ENCODE data around the gene MYADML2. TPM values are rescaled to one million over a fixed set of nuclear protein-coding genes. Genes with fewer than 3 reads are reported as not detected.

The MYADML2 gene
- total and polyA plus RNA-seq, 2 of the 8 experiments (the other 6 are each of a cell fraction or from before 2014, with no cell fraction given), result 0.26 to 0.47 TPM

DNA sequence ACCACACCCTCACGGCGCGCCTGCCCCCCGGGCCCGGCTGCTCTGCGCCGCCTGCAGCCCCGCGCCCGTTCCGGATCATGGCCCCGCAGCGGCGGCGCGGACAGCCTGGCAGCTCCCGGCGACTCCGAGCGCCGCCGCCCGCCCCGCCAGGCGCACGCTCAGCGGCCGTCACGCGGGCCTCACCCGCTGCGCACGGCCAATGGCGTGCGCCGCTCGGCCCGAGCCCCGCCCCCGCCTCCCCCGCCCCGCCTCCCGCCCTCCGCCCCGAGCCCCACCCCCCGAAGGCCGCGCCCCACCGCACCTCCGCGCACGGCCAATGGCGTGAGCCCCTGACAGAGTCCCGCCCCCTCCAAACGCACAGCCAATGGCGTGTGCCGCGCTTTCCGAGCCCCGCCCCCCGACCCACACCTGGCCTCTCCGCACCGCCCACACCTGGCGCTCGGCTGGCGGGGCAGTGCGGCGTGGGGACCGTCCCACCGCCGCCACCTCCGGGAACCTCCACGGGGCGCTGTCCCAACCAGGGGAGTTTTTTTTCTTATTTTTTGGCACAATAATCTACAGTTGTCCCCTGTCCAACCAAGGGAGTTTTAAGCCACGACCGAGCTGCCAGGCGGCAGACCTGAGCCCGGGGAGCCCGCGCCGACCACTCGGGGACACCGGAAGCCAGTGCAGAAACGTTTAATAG lies 35.6 kb downstream of the MYADML2 start, which contains the start of gene PCYT2 (continued):
- TF ChIP-seq CBX5 (IDR thresholded peaks at IDR 0.05; ENCODE audit: low read depth, low read length) (no peak), SIN3A (conservative IDR thresholded peaks at IDR 0.05 in 1 of 2, IDR thresholded peaks at IDR 0.05 in 1 of 2; ENCODE audit: low read depth in 1 of 2, low read length in 2 of 2) (no peak), EGR1 (IDR thresholded peaks at IDR 0.05; ENCODE audit: borderline replicate concordance, low read depth, low read length) (no peak; the same call in 1 of the 2 replicates), RXRA (IDR thresholded peaks at IDR 0.05; ENCODE audit: insufficient read depth, low read depth, low read length) (no peak), ZNF274 (IDR thresholded peaks at IDR 0.05; ENCODE audit: borderline replicate concordance, extremely low read depth, low read length) (no peak), SAP30 (IDR thresholded peaks at IDR 0.05; ENCODE audit: insufficient read depth, insufficient replicate concordance, low read length) (no peak), NANOG (IDR thresholded peaks at IDR 0.05; ENCODE audit: insufficient read depth, low read depth, low read length, poor library complexity, severe bottlenecking) (no peak), CTBP2 (IDR thresholded peaks at IDR 0.05; ENCODE audit: borderline replicate concordance, insufficient read depth, insufficient read length, low read length) (no peak), BACH1 (IDR thresholded peaks at IDR 0.05; ENCODE audit: low read length) (peak; percentile 36; the same call in 1 of the 2 replicates), CEBPB (IDR thresholded peaks at IDR 0.05; ENCODE audit: low read depth, low read length) (no peak), HDAC2 (IDR thresholded peaks at IDR 0.05; ENCODE audit: borderline replicate concordance in 1 of 2, low read depth in 2 of 2, low read length in 2 of 2) (peak in 1 of 2 experiments; percentile 67; a peak in 1 of 4 replicates), RNF2 (IDR thresholded peaks at IDR 0.05; ENCODE audit: borderline replicate concordance, low read depth, low read length, missing control alignments, poor library complexity, severe bottlenecking) (no peak), PHF8 (conservative IDR thresholded peaks at IDR 0.05; ENCODE audit: low read depth, low read length) (no peak), RBBP5 (IDR thresholded peaks at IDR 0.05; ENCODE audit: borderline replicate concordance, low read depth, low read length) (no peak), EZH2 (IDR thresholded peaks at IDR 0.05; ENCODE audit: low read depth, low read length, severe bottlenecking) (no peak), CBX8 (IDR thresholded peaks at IDR 0.05; ENCODE audit: borderline replicate concordance, low read depth, low read length) (no peak), NRF1 (IDR thresholded peaks at IDR 0.05; ENCODE audit: low read depth, low read length) (no peak), POLR2A (IDR thresholded peaks at IDR 0.05; ENCODE audit: control extremely low read depth in 1 of 2, low read depth in 2 of 2, low read length in 2 of 2) (no peak), KDM5A (IDR thresholded peaks at IDR 0.05; ENCODE audit: low read length) (no peak)
- TF ChIP-seq, protein P1, sequence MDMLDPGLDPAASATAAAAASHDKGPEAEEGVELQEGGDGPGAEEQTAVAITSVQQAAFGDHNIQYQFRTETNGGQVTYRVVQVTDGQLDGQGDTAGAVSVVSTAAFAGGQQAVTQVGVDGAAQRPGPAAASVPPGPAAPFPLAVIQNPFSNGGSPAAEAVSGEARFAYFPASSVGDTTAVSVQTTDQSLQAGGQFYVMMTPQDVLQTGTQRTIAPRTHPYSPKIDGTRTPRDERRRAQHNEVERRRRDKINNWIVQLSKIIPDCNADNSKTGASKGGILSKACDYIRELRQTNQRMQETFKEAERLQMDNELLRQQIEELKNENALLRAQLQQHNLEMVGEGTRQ (IDR thresholded peaks at IDR 0.05; ENCODE audit: low read length), result no peak
- TF ChIP-seq, protein P2, sequence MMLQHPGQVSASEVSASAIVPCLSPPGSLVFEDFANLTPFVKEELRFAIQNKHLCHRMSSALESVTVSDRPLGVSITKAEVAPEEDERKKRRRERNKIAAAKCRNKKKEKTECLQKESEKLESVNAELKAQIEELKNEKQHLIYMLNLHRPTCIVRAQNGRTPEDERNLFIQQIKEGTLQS (IDR thresholded peaks at IDR 0.05; ENCODE audit: insufficient read depth, low read depth, low read length), result no peak
